ENCODE measurements around the gene SLC35E1. TPM values are rescaled to one million over a fixed set of nuclear protein-coding genes. Genes with fewer than 3 reads are reported as not detected.

Gene SLC35E1
- total RNA-seq, 1 donor from 2014 or later = 23.5 TPM

- intact Hi-C loops (cut with DNase I) = loop anchor here (5.0 kb wide), 1 partner anchor 104 kb away; no protein-coding TSS in a partner anchor
Measured at GRCh38 chr19:16536130-16536529, 36.1 kb downstream of the SLC35E1 start.

GRCh38 chr19:16535381-16535780, 36.8 kb downstream of the SLC35E1 start:
- intact Hi-C loops (cut with DNase I) = loop anchor here (5.0 kb wide), 1 partner anchor 103 kb away; no protein-coding TSS in a partner anchor
- DNase-seq (ENCODE audit: missing footprints) (no peak), ATAC-seq (no peak)

More at GRCh38 chr19:16536130-16536529, 36.1 kb downstream of the SLC35E1 start:
- DNase-seq (ENCODE audit: missing footprints) (no peak), ATAC-seq (no peak)

- intact Hi-C loops (cut with DNase I) = no loop called here
- ATAC-seq (no peak), DNase-seq (ENCODE audit: missing footprints) (peak; percentile 55)
Measured at GRCh38 chr19:16532440-16533234, 39.6 kb downstream of the SLC35E1 start.

- ATAC-seq = no peak
- intact Hi-C loops (cut with DNase I) = no loop called here
- DNase-seq (ENCODE audit: missing footprints) = no peak
Measured at GRCh38 chr19:16531380-16531669, 40.9 kb downstream of the SLC35E1 start.

GRCh38 chr19:16530540-16531379, 41.5 kb downstream of the SLC35E1 start:
- ATAC-seq (no peak), DNase-seq (ENCODE audit: missing footprints) (no peak)
- intact Hi-C loops (cut with DNase I) = no loop called here

GRCh38 chr19:16529466-16530144, 42.6 kb downstream of the SLC35E1 start:
- no peak for ATAC-seq
- DNase-seq (ENCODE audit: missing footprints) = no peak
- intact Hi-C loops (cut with DNase I) = no loop called here

GRCh38 chr19:16527971-16528521, 44.2 kb downstream of the SLC35E1 start:
- intact Hi-C loops (cut with DNase I) = no loop called here
- DNase-seq (ENCODE audit: missing footprints) = no peak
- no peak for ATAC-seq

- ATAC-seq (no peak), DNase-seq (ENCODE audit: missing footprints) (no peak)
- intact Hi-C loops (cut with DNase I) = no loop called here
Measured at GRCh38 chr19:16527334-16527935, 44.8 kb downstream of the SLC35E1 start.

GRCh38 chr19:16525751-16526481, 46.3 kb downstream of the SLC35E1 start:
- ATAC-seq (no peak), DNase-seq (ENCODE audit: missing footprints) (no peak)
- intact Hi-C loops (cut with DNase I) = no loop called here

- DNase-seq (ENCODE audit: missing footprints) (no peak), ATAC-seq (no peak)
- intact Hi-C loops (cut with DNase I) = no loop called here
Measured at GRCh38 chr19:16524991-16525734, 47.1 kb downstream of the SLC35E1 start.

GRCh38 chr19:16522559-16523377, 49.4 kb downstream of the SLC35E1 start:
- no peak for DNase-seq (ENCODE audit: missing footprints)
- ATAC-seq = no peak
- intact Hi-C loops (cut with DNase I) = no loop called here

GRCh38 chr19:16521715-16522289, 50.4 kb downstream of the SLC35E1 start:
- intact Hi-C loops (cut with DNase I) = no loop called here
- DNase-seq (ENCODE audit: missing footprints) (no peak), ATAC-seq (no peak)

GRCh38 chr19:16520986-16521624, 51.1 kb downstream of the SLC35E1 start:
- intact Hi-C loops (cut with DNase I) = no loop called here
- no peak for DNase-seq (ENCODE audit: missing footprints)
- no peak for ATAC-seq

GRCh38 chr19:16520074-16520973, 51.9 kb downstream of the SLC35E1 start:
- ATAC-seq (no peak), DNase-seq (ENCODE audit: missing footprints) (no peak)
- intact Hi-C loops (cut with DNase I) = no loop called here

GRCh38 chr19:16519230-16519687, 53.0 kb downstream of the SLC35E1 start:
- intact Hi-C loops (cut with DNase I) = no loop called here
- no peak for DNase-seq (ENCODE audit: missing footprints)
- ATAC-seq = no peak
